ENCODE data around the gene GARNL3. TPM values are rescaled to one million over a fixed set of nuclear protein-coding genes. Genes with fewer than 3 reads are reported as not detected.

GARNL3 gene
- polyA plus RNA-seq, 1 donor from 2014 or later, result 20.0 TPM

DNA sequence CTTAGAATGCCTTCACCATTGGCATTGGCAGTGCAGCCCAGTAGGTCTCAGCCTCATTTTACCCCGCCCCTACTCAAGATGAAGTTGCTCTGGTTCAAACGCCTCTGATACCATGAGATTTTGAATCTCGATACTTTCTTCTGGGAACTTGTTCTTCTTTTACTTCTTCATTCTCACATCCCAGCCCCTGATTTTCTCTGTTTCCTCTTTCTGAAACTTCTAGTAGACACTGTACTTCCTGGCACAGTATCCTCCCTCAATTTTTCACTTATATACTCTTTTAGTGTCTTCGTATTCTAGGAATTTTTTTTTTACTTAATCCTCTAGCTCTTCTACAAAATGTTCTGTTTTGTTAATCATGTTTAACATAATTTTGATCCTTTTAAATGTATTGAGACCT lies 146.5 kb downstream of the GARNL3 start:
- Histone ChIP-seq H3K4me2 (ENCODE audit: low read length) (no peak overlapping the region), H4K20me1 (ENCODE audit: insufficient read depth) (no peaks in the 10 kb centered on the region), H3K79me2 (replicated peaks; ENCODE audit: insufficient read depth, low read length) (no peaks in the 10 kb centered on the region), H3K27ac (ENCODE audit: low read length) (no peak overlapping the region), H3K4me3 (ENCODE audit: low read length) (no peak overlapping the region), H3K9me2 (ENCODE audit: insufficient read depth, low read length) (no peaks in the 10 kb centered on the region), H3K9me3 (ENCODE audit: low read length) (no peaks in the 10 kb centered on the region), H3K27me3 (ENCODE audit: insufficient read depth, low read depth, low read length) (no peaks in the 10 kb centered on the region), H3K36me3 (ENCODE audit: insufficient read depth, low read length) (no peaks in the 10 kb centered on the region), H3F3A (ENCODE audit: insufficient read depth, low read length, poor library complexity, severe bottlenecking) (no peaks in the 10 kb centered on the region), H3K9ac (ENCODE audit: low read length) (no peak overlapping the region), H2AFZ (ENCODE audit: low read depth, low read length) (no peak overlapping the region)
- TF ChIP-seq SMC3 (conservative IDR thresholded peaks at IDR 0.05; ENCODE audit: poor library complexity), result no peak
- no peak for TF ChIP-seq POLR2AphosphoS5 (IDR thresholded peaks at IDR 0.05)
- no peak for TF ChIP-seq EZH2 (IDR thresholded peaks at IDR 0.05; ENCODE audit: borderline replicate concordance, insufficient read depth, low read length, poor library complexity, severe bottlenecking)
- TF ChIP-seq, protein P1, sequence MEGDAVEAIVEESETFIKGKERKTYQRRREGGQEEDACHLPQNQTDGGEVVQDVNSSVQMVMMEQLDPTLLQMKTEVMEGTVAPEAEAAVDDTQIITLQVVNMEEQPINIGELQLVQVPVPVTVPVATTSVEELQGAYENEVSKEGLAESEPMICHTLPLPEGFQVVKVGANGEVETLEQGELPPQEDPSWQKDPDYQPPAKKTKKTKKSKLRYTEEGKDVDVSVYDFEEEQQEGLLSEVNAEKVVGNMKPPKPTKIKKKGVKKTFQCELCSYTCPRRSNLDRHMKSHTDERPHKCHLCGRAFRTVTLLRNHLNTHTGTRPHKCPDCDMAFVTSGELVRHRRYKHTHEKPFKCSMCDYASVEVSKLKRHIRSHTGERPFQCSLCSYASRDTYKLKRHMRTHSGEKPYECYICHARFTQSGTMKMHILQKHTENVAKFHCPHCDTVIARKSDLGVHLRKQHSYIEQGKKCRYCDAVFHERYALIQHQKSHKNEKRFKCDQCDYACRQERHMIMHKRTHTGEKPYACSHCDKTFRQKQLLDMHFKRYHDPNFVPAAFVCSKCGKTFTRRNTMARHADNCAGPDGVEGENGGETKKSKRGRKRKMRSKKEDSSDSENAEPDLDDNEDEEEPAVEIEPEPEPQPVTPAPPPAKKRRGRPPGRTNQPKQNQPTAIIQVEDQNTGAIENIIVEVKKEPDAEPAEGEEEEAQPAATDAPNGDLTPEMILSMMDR (IDR thresholded peaks at IDR 0.05; ENCODE audit: poor library complexity, severe bottlenecking), result no peak
- TF ChIP-seq RAD21 (conservative IDR thresholded peaks at IDR 0.05), result no peak
- TF ChIP-seq EP300 (conservative IDR thresholded peaks at IDR 0.05; ENCODE audit: poor library complexity, severe bottlenecking), result no peak
- TF ChIP-seq REST (IDR thresholded peaks at IDR 0.05; ENCODE audit: borderline replicate concordance), result no peak
- no peak for TF ChIP-seq MXI1 (conservative IDR thresholded peaks at IDR 0.05; ENCODE audit: poor library complexity, severe bottlenecking)
- TF ChIP-seq TAF1 (IDR thresholded peaks at IDR 0.05; ENCODE audit: low read depth), result no peak

GRCh38 chr9:127415141-127415540 lies 150.6 kb downstream of the GARNL3 start:
- no peak overlapping the region for H3K9ac ChIP-seq (ENCODE audit: low read length)
- H3K27me3 ChIP-seq (ENCODE audit: insufficient read depth, low read depth, low read length), result no peaks in the 10 kb centered on the region
- TF ChIP-seq SMC3 (conservative IDR thresholded peaks at IDR 0.05; ENCODE audit: poor library complexity) (no peak), REST (IDR thresholded peaks at IDR 0.05; ENCODE audit: borderline replicate concordance) (no peak)
- no peaks in the 10 kb centered on the region for H4K20me1 ChIP-seq (ENCODE audit: insufficient read depth)
- H3F3A ChIP-seq (ENCODE audit: insufficient read depth, low read length, poor library complexity, severe bottlenecking), result no peaks in the 10 kb centered on the region
- H3K4me2 ChIP-seq (ENCODE audit: low read length), result no peak overlapping the region
- H3K9me2 ChIP-seq (ENCODE audit: insufficient read depth, low read length), result no peaks in the 10 kb centered on the region
- H2AFZ ChIP-seq (ENCODE audit: low read depth, low read length), result no peak overlapping the region
- H3K27ac ChIP-seq (ENCODE audit: low read length), result no peak overlapping the region
- H3K79me2 ChIP-seq (replicated peaks; ENCODE audit: insufficient read depth, low read length), result no peaks in the 10 kb centered on the region
- H3K4me3 ChIP-seq (ENCODE audit: low read length), result no peak overlapping the region
- H3K9me3 ChIP-seq (ENCODE audit: low read length), result no peaks in the 10 kb centered on the region
- H3K36me3 ChIP-seq (ENCODE audit: insufficient read depth, low read length), result no peaks in the 10 kb centered on the region

Measured in neural cell (in vitro differentiated cells).